GM18867 (cell line): Measurements from ENCODE around the gene TOP3A.

ENCODE experiments used
- ATAC-seq: cut with Tn5 transposase; IDR thresholded peaks from one replicate; pipeline ENCODE4 v1.9.1; 2021; ENCODE audit warnings: mild to moderate bottlenecking, moderate library complexity; ENCODE audit not compliant: unreplicated experiment

Gene TOP3A

GRCh38 chr17:18234853-18235380, 79.9 kb downstream of the TOP3A start:
- ATAC-seq, result no peak

GRCh38 chr17:18233803-18234518, 80.8 kb downstream of the TOP3A start:
- ATAC-seq, result no peak

GRCh38 chr17:18231164-18231563, 83.6 kb downstream of the TOP3A start:
- ATAC-seq, result no peak

GRCh38 chr17:18230288-18231141, 84.3 kb downstream of the TOP3A start:
- no peak for ATAC-seq

- no peak for ATAC-seq
Measured at GRCh38 chr17:18229771-18230170, 85.0 kb downstream of the TOP3A start.

- no peak for ATAC-seq
Measured at GRCh38 chr17:18229254-18229653, 85.5 kb downstream of the TOP3A start.

- no peak for ATAC-seq
Measured at GRCh38 chr17:18228176-18228682, 86.6 kb downstream of the TOP3A start.

GRCh38 chr17:18227635-18228034, 87.2 kb downstream of the TOP3A start:
- ATAC-seq, result no peak

GRCh38 chr17:18226284-18226945, 88.4 kb downstream of the TOP3A start:
- ATAC-seq, result no peak

- ATAC-seq, result no peak
Measured at GRCh38 chr17:18225642-18226283, 89.0 kb downstream of the TOP3A start.

GRCh38 chr17:18225121-18225641, 89.6 kb downstream of the TOP3A start, which contains the start of gene LLGL1:
Gene LLGL1, plus strand, starts transcription at chr17:18225635. Its CDS starts 48 bp downstream, at chr17:18225683.
- peak; percentile 86 for ATAC-seq

- ATAC-seq, result no peak
Measured at GRCh38 chr17:18224387-18225120, 90.2 kb downstream of the TOP3A start.

GRCh38 chr17:18224053-18224386, 90.8 kb downstream of the TOP3A start:
- ATAC-seq, result no peak
